ENCODE results near the gene DLG2.

Gene DLG2

DNA sequence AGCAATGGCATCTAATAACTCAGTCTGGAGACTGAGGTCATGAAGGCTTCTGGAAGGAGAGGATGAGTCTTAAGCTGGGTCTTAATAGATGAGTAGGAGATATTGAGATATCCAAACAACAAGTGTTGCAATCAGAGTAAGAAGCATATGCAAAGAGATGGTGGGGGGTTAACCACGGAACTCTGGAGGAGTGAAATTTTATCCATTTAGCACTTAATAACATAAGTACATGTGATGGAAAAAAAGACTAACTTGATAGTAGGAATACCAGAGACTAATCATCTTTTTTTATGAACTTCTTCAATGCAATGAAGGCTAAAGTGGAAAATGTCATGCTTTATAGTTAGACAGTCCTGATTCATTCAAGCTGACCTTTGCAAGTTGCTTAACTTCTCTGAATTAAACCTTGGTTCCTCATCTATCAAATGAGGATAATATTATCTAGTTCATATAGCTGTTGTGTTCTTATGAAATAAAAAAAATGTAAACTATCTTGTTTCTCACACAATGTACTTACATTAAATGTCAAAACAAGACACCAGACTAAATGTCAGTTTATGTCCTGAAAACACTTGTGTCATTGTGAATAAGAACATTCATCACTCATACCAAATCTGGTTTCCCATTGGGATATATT, 1937.9 kb downstream of the DLG2 start:
- no peak for DNase-seq (ENCODE audit: low read depth)
- TF ChIP-seq, protein P1, sequence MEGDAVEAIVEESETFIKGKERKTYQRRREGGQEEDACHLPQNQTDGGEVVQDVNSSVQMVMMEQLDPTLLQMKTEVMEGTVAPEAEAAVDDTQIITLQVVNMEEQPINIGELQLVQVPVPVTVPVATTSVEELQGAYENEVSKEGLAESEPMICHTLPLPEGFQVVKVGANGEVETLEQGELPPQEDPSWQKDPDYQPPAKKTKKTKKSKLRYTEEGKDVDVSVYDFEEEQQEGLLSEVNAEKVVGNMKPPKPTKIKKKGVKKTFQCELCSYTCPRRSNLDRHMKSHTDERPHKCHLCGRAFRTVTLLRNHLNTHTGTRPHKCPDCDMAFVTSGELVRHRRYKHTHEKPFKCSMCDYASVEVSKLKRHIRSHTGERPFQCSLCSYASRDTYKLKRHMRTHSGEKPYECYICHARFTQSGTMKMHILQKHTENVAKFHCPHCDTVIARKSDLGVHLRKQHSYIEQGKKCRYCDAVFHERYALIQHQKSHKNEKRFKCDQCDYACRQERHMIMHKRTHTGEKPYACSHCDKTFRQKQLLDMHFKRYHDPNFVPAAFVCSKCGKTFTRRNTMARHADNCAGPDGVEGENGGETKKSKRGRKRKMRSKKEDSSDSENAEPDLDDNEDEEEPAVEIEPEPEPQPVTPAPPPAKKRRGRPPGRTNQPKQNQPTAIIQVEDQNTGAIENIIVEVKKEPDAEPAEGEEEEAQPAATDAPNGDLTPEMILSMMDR (IDR thresholded peaks at IDR 0.05; ENCODE audit: insufficient read depth, low read depth, low read length, missing control alignments), result no peak
- H3K4me3 ChIP-seq (ENCODE audit: low read length), result no peak overlapping the region

DNA sequence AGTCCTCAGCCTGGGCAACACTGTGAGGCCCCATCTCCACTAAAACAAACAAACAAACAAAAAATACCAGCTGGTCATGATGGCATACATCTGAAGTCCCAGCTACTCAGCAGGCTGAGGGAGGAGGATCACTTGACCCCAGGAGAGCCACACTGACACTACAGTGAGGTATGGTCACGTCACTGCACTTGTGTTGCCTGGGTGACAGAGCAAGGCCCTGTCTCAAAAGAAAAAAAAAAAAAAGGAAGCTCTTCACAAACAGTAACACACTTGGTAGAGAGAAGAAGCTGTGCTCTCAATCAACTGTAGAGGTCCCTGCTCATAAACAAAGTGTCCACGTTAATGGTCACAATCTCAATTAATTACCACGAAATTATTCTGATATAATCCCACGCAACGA, 1939.4 kb downstream of the DLG2 start:
- no peak overlapping the region for H3K4me3 ChIP-seq (ENCODE audit: low read length)
- TF ChIP-seq, protein P1 (IDR thresholded peaks at IDR 0.05; ENCODE audit: insufficient read depth, low read depth, low read length, missing control alignments), result no peak

DNA sequence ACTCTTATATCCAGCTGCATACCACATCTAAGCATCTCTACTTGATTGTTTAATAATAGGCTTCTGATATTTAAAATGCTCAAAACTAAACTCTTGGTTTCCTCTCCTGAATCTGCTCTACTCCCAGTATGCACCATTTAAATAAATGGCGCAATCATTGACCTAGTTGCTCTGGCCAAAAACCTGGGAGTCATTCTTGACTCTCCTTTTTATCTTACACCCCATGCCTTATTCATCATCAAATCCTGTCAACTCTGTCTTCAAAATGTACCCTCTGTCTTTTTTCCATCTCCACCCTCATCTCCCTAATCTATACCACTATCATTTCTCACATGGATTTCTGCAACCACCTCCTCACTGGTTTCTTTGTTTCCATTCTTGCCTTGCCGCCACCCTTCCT, 1941.4 kb downstream of the DLG2 start:
- TF ChIP-seq, protein P1 (IDR thresholded peaks at IDR 0.05; ENCODE audit: insufficient read depth, low read depth, low read length, missing control alignments), result no peak
- no peak overlapping the region for H3K4me3 ChIP-seq (ENCODE audit: low read length)
- no peak for DNase-seq (ENCODE audit: low read depth)

More for the DNA sequence above, 1939.4 kb downstream of the DLG2 start:
- DNase-seq (ENCODE audit: low read depth), result no peak

DNA sequence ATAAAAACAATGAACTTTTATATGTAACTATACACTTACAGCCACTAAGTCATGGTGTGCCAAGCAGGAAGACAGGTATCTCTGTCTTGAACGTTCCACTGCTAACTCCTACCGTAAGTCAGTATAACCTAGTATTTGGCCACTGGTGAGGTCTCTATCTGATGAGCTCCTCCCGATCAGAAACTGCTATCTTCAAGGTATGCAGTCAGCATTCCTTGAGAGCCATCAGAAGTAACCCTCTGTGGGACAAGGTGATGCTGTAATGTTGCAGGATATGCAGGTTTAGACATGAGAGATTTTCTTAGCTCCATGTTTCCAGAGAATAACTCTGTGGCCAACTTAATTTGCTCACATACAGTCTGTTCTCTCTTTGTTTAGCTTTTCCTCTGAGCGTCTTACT, 1943.1 kb downstream of the DLG2 start:
- TF ChIP-seq, protein P1 (IDR thresholded peaks at IDR 0.05; ENCODE audit: insufficient read depth, low read depth, low read length, missing control alignments), result no peak
- DNase-seq (ENCODE audit: low read depth), result no peak
- no peak overlapping the region for H3K4me3 ChIP-seq (ENCODE audit: low read length)

DNA sequence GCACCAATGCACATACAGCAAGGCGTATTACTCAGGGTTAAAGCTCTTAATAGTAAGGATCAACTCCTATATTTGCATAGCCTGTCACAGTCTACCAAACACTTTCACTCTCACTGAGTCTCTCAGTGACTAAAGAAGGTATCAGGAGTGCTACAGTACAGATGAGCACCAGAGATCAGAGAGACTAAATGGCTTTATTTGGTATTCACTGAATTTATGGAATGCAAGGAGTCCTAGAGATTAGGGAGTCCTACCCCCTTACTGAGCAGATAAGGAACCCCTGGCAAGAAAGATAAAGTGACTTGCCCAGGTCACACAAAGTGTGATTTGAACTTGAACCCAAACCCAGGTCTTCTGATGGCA, 1944.6 kb downstream of the DLG2 start:
- TF ChIP-seq, protein P1 (IDR thresholded peaks at IDR 0.05; ENCODE audit: insufficient read depth, low read depth, low read length, missing control alignments), result no peak
- DNase-seq (ENCODE audit: low read depth), result no peak
- no peak overlapping the region for H3K4me3 ChIP-seq (ENCODE audit: low read length)

DNA sequence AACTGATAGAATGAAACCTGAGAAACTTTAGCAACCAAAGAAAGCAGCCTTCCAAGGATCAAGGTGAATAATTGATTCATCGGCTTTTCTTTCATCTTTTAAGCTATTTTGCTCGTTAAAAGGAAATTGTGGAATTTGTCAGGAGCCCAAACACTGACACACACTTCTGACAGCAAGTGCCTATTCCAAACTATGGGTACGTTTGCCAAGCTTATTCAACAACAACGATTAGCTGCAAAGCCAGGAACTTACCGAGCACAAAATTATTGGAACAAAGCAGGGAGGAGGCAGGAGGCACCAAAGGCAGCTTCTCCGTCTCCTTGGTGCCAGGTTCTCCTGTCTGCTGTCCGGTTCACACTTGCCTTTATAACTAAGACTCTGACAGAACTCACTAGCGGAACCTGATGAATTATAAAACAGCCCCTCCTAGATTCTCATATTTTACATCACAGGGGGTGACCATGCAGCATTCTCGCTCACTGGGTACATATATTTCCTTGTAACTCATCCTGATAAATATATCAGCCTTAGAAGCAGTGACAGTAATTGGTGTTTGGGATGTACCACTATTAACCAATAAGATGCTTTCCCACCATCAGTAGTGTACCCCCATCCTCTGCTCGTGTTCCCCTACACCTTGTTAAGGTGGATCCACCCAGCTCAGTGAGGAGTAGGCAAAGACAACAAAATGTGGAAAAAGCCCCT, 1945.1 kb downstream of the DLG2 start:
- TF ChIP-seq, protein P1 (IDR thresholded peaks at IDR 0.05; ENCODE audit: insufficient read depth, low read depth, low read length, missing control alignments), result no peak
- no peak for DNase-seq (ENCODE audit: low read depth)
- H3K4me3 ChIP-seq (ENCODE audit: low read length), result no peak overlapping the region

All from epithelial cell of esophagus (primary cell).